WTC11 (cell line): Measurements from ENCODE around the gene CDR2. TPM values are rescaled to one million over a fixed set of nuclear protein-coding genes. Genes with fewer than 3 reads are reported as not detected.

ENCODE experiments used
- ARID4B ChIP-seq: sonication (generic); formaldehyde crosslinking; IDR thresholded peaks from 2 replicates; pipeline ENCODE4 v1.8.0; 2023; ENCODE audit warnings: missing genetic modification reagents, mild to moderate bottlenecking, borderline replicate concordance
- ATF6 ChIP-seq: sonication (generic); formaldehyde crosslinking; IDR thresholded peaks from 2 replicates; pipeline ENCODE4 v1.8.1; 2023; ENCODE audit warnings: mild to moderate bottlenecking, missing genetic modification reagents
- ELF4 ChIP-seq: sonication (generic); formaldehyde crosslinking; IDR thresholded peaks from 2 replicates; pipeline ENCODE4 v1.8.1; 2022; ENCODE audit warnings: low read depth, mild to moderate bottlenecking, moderate library complexity, missing genetic modification reagents
- HMGXB4 ChIP-seq: sonication (generic); formaldehyde crosslinking; IDR thresholded peaks from 2 replicates; pipeline ENCODE4 v1.8.1; 2023; ENCODE audit warnings: mild to moderate bottlenecking, moderate library complexity, missing genetic modification reagents
- MLX ChIP-seq: sonication (generic); formaldehyde crosslinking; IDR thresholded peaks from 2 replicates; pipeline ENCODE4 v1.8.1; 2023; ENCODE audit warnings: mild to moderate bottlenecking, missing genetic modification reagents, moderate library complexity
- MYBL2 ChIP-seq: sonication (generic); formaldehyde crosslinking; IDR thresholded peaks from 2 replicates; pipeline ENCODE4 v1.8.1; 2023; ENCODE audit warnings: mild to moderate bottlenecking, moderate library complexity, missing genetic modification reagents
- NFE2L1 ChIP-seq: sonication (generic); formaldehyde crosslinking; IDR thresholded peaks from 2 replicates; pipeline ENCODE4 v1.8.1; 2023; ENCODE audit warnings: missing genetic modification reagents
- PREB ChIP-seq: sonication (generic); formaldehyde crosslinking; IDR thresholded peaks from 2 replicates; pipeline ENCODE4 v1.8.1; 2022; ENCODE audit warnings: mild to moderate bottlenecking, missing genetic modification reagents, moderate library complexity, borderline replicate concordance
- RELA ChIP-seq: sonication (generic); formaldehyde crosslinking; IDR thresholded peaks from 2 replicates; pipeline ENCODE4 v1.8.1; 2022; ENCODE audit warnings: missing genetic modification reagents, mild to moderate bottlenecking, borderline replicate concordance
- TP53 ChIP-seq: sonication (generic); formaldehyde crosslinking; IDR thresholded peaks from 2 replicates; pipeline ENCODE4 v1.8.1; 2023; ENCODE audit warnings: mild to moderate bottlenecking, missing genetic modification reagents
- ZBTB43 ChIP-seq: sonication (generic); formaldehyde crosslinking; IDR thresholded peaks from 2 replicates; pipeline ENCODE4 v1.8.1; 2023; ENCODE audit warnings: mild to moderate bottlenecking, missing genetic modification reagents
- ZMAT4 ChIP-seq: fragments of 250-450 bp; sonication (Bioruptor Pico); IDR thresholded peaks from 2 replicates; pipeline ENCODE4 v1.9.0; 2021; ENCODE audit warnings: mild to moderate bottlenecking
- ZNF232 ChIP-seq: sonication (generic); formaldehyde crosslinking; IDR thresholded peaks from 2 replicates; pipeline ENCODE4 v1.8.0; 2022; ENCODE audit warnings: mild to moderate bottlenecking, missing genetic modification reagents
- ZNF423 ChIP-seq: fragments of 250-450 bp; sonication (Bioruptor Pico); IDR thresholded peaks from 2 replicates; pipeline ENCODE4 v2.1.2; 2022; ENCODE audit warnings: mild to moderate bottlenecking, moderate library complexity
- ZNF512 ChIP-seq: sonication (generic); formaldehyde crosslinking; IDR thresholded peaks from 2 replicates; pipeline ENCODE4 v1.8.1; 2022; ENCODE audit warnings: missing genetic modification reagents, borderline replicate concordance
- ZNF532 ChIP-seq: fragments of 250-450 bp; sonication (Bioruptor Pico); IDR thresholded peaks from 2 replicates; pipeline ENCODE4 v1.9.0; 2021; ENCODE audit warnings: mild to moderate bottlenecking, borderline replicate concordance
- total RNA-seq: library from RNA; stranded (reverse); gene quantifications from 3 replicates; pipeline ENCODE4 v1.2.3, GENCODE V29; 2021

The CDR2 gene
- total RNA-seq, 1 experiment from 2014 or later: 40.9 TPM

- TF ChIP-seq PREB (CRISPR knock-in tag) (peak; percentile 78; the same call in 1 of the 2 replicates), ZBTB43 (CRISPR knock-in tag) (peak; percentile 96), ZNF532 (CRISPR knock-in tag) (no peak), ZMAT4 (no peak), NFE2L1 (peak; percentile 84), MYBL2 (CRISPR knock-in tag) (peak; percentile 89; the same call in 1 of the 2 replicates), MLX (CRISPR knock-in tag) (0 out of 2 replicates have a peak, but pooled peaks have one; percentile 48), ARID4B (CRISPR knock-in tag) (peak; percentile 92; the same call in 1 of the 2 replicates), TP53 (CRISPR knock-in tag) (peak; percentile 33; the same call in 1 of the 2 replicates), HMGXB4 (CRISPR knock-in tag) (peak; percentile 100), ZNF232 (CRISPR knock-in tag) (peak; percentile 82; the same call in 1 of the 2 replicates), ZNF512 (0 out of 2 replicates have a peak, but pooled peaks have one; percentile 27), ATF6 (CRISPR knock-in tag) (no peak), ELF4 (peak; percentile 90), RELA (peak; percentile 68; the same call in 1 of the 2 replicates), ZNF423 (CRISPR knock-in tag) (no peak)
Measured at GRCh38 chr16:22297114-22297870, 77.1 kb downstream of the CDR2 start, which contains the start of gene POLR3E (continued).
